ENCODE measurements around the gene ELP4.

Gene ELP4

DNA sequence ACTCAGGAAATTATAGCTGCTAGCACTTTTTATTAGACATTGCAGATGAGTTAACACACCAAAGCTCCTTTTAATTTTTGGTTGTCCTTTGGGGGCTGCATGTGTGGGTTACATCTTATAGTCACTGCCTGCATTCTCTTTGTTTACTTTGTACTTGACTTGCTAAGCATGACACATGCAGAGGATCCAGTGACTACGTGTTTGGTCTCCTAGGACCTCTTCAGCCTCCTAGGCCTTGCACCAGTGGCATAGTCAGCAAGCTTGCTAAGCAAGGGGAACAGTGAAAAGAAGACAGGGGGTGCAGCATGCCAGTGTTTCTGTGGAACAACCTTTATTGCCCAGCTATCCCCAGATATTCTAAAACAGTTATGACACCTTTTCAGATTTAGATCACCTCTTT lies 193.4 kb downstream of the ELP4 start:
- no peak overlapping the region for H3K27ac ChIP-seq
- TF ChIP-seq, protein P1, sequence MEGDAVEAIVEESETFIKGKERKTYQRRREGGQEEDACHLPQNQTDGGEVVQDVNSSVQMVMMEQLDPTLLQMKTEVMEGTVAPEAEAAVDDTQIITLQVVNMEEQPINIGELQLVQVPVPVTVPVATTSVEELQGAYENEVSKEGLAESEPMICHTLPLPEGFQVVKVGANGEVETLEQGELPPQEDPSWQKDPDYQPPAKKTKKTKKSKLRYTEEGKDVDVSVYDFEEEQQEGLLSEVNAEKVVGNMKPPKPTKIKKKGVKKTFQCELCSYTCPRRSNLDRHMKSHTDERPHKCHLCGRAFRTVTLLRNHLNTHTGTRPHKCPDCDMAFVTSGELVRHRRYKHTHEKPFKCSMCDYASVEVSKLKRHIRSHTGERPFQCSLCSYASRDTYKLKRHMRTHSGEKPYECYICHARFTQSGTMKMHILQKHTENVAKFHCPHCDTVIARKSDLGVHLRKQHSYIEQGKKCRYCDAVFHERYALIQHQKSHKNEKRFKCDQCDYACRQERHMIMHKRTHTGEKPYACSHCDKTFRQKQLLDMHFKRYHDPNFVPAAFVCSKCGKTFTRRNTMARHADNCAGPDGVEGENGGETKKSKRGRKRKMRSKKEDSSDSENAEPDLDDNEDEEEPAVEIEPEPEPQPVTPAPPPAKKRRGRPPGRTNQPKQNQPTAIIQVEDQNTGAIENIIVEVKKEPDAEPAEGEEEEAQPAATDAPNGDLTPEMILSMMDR (conservative IDR thresholded peaks at IDR 0.05): no peak

DNA sequence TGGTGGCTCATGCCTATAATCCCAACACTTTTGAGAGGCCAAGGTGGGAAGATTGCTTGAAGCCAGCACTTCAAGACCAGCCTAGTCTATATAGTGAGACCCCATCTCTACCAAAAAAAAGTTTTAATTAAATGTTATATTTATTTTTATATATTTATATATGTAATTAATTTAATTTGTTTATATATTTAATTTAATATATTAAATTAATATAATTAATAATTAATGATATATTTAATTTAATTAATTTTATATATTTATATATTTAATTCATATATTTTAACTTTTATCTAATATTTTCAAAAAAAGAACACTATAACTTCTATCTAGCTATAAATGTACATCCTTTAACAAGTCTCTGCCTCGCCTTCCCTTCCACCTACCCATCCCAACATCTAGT lies 196.8 kb downstream of the ELP4 start:
- TF ChIP-seq, protein P1 (conservative IDR thresholded peaks at IDR 0.05): no peak
- no peak overlapping the region for H3K27ac ChIP-seq

DNA sequence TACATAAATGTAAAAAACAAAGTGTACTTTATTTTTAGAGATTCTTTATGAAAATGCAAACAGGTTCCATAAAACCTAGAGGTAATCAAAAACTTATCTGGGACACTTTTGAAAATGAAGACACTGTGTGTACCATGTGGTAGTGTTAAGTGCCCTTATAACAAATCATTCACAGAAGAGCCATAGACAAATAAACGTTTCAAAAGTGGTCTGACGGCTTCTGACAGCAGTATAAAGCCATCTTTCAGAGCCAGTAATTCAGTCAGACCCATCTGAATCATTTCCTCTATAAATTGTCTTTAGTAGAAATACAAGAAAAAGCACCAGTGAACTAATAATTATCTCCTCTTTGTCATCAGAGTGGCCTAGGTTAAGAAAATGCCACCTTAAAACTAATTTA lies 201.6 kb downstream of the ELP4 start:
- H3K27ac ChIP-seq: peak overlapping the region; percentile 46
- TF ChIP-seq, protein P1 (conservative IDR thresholded peaks at IDR 0.05): no peak

DNA sequence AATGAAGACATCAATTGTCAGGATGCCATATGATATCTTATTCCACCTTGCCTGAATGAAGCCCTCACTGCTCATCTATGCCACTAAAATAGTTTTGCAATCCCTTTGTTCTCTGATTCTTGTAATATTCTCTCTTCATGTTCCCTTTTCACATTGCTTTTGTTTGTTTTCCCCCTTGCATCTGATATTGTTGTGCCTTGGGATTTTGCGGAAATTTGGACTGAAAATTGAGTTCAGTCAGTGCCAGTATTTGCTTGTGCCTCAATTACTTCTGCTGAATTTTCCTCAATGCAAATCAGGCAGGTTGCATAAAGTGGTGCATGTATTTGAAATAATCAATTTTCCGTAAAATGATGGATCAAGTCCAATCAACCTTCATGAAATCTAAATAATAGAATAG lies 203.3 kb downstream of the ELP4 start:
- TF ChIP-seq, protein P1 (conservative IDR thresholded peaks at IDR 0.05): no peak
- H3K27ac ChIP-seq: no peak overlapping the region

DNA sequence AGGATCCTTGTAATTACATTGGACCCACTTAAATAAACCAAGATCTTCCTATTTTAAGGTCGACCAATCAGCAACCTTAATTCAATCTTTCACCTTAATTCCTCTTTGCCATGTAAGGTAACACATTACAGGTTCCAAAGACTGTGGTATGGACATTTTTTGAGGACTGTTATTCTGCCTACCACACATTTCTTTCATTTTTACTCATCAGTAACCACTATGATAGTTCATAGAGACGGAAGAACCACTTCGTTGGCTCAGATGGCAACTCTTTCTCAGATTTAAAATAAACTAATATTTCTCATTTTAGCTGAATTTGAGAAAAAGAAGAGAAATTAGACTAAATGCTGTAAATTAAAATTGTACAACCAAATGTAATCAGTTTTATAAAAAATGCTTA lies 205.3 kb downstream of the ELP4 start:
- TF ChIP-seq, protein P1 (conservative IDR thresholded peaks at IDR 0.05): no peak
- H3K27ac ChIP-seq: no peak overlapping the region

DNA sequence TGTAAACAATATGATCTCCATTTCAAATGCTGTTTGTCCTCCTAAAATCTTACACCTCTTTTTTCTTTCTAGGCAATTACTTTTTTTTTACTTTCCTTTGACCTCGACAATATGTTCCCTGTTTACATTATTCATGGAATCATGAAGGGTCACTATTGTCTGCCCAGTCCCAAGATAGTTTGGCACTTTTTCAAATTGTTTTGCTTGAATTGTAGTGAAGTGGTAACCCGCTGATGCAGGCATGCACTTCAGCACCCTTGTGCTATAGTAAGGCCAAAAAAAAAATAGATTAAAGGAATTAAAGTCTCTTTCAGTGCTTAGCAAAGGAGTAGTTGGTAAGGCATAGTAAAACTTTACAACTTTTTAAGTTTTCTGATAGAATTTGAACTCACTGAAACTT lies 210.7 kb downstream of the ELP4 start:
- TF ChIP-seq, protein P1 (conservative IDR thresholded peaks at IDR 0.05): no peak
- H3K27ac ChIP-seq: no peak overlapping the region

DNA sequence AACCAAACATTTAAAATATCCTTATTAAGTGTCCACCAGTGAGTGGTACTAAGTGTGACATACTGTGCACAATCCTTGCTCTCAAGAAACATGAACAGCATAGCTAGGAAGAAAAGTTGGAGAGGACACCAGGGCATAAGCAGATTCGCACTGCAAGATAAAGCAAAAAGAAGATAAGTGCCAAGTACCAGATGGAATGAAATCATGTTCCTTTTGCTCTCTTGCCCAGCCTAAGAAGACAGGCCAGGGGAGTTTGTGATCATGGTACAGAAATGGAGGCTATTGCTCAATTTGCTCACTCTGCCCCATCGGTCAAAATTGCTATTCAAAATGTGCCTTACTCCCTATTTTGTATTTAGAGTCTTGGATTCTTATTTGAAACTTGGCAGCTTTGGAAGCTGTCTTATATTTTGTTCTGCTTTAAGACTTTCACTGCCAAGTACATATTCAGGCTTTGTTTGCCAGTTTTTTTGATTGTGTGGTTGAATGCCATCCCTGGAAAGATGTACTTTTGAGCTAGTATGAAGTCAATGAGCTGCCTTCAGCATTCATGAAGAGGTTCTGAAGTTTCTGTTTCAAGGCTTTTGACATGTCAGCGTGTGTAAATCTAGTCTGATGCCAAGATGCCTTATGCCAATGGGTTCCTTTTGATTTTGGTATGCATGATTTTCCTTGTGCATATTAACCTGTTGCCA lies 211.3 kb downstream of the ELP4 start:
- TF ChIP-seq, protein P1 (conservative IDR thresholded peaks at IDR 0.05): no peak
- no peak overlapping the region for H3K27ac ChIP-seq

Measured in VCaP (cell line).